SKM-1 (cell line): ENCODE results near the gene FAR1.

Source experiments
- DNase-seq: peaks from one replicate; lab custom pipeline; 2025; ENCODE audit not compliant: unreplicated experiment; lab: John Stamatoyannopoulos, UW

The FAR1 gene

DNA sequence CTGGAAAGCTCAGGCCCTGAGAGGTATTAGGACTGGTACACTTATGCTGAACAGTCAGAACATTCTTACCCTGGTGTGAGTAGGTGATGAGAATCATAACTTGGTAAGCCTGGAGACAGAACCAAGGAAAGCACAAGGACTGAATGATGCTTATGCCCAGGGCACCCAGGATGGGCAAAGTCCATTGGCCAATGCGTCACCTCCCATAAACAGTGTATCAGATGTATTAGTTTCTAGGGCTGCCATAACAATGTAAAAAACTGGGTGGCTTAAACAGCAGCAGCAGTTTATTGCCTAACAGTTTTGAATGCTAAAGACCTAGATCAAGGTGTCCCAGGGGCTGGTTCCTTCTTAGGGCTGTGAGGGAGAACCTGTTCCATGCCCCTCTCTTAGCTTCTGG, 107.0 kb downstream of the FAR1 start:
- DNase-seq, result no peak

DNA sequence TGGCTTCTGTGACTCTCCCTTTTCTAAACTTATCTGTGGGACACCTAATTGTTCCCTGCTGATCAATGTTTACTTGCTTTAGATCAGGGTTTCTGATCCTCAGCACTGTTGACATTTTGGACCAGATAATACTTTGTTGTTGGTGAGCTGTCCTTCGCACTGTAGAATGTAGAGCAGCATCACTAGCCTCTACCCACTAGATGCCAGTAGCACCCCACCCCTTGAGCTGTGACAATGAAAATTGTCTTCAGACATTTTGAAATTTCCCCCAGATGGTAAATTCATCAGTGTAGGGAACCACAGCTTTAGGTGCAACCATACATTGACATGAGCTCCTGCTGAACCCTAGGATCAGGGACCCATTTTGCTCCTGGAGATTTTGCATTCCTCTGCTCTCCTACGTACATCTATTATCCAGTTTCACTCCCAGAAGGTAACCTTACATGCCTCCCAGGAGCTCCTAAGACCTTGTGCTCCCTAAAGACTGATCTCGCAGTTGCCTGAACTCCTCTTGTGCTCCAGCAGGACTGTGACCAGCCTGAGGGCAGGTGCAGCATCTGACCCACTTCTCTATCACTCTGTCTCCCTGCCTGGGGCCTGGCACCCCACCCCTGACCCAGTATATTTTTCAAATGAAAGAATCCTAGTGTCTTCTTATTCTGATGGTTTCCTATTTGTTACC, 107.8 kb downstream of the FAR1 start:
- DNase-seq, result no peak

DNA sequence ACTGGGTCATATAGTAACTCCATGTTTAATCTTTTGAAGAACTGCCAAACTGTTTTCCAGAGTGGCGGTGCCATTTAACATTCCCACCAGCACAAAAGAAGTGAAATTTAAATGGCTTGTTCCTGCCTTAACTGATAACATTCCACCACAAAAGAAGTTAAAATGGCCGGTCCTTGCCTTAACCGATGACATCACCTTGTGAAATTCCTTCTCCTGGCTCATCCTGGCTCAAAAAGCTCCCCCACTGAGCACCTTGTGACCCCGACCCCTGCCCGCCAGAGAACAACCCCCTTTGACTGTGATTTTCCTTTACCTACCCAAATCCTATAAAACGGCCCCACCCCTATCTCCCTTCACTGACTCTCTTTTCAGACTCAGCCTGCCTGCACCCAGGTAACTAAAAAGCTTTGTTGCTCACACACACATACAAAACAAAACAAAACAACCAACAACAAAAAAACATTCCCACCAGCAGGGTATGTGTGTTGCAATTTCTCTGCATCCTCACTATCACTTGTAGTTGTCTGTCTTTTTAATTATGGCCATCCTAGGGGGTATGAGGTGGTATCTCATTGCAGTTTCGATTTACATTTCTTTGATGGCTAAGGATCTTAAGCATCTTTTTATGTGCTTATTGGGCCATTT, 109.0 kb downstream of the FAR1 start:
- no peak for DNase-seq

DNA sequence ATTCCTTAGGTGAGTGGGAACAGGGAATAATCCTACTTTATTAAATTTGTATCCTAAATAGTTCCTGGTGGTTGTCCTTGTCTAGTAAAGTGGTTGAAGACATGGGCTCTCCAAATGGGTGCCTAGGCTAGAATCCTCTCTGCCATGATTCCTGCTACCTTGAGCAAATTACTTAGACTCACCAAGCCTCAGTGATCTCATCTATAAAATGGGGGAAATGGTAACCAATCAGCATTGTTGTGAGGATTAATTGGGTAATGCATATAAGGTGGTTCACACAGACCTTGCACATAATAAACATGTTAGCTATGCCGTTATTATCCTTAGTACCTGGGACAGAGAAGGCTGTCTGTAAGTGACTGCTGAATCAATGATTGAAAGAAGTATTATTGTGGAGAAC, 109.9 kb downstream of the FAR1 start:
- no peak for DNase-seq

DNA sequence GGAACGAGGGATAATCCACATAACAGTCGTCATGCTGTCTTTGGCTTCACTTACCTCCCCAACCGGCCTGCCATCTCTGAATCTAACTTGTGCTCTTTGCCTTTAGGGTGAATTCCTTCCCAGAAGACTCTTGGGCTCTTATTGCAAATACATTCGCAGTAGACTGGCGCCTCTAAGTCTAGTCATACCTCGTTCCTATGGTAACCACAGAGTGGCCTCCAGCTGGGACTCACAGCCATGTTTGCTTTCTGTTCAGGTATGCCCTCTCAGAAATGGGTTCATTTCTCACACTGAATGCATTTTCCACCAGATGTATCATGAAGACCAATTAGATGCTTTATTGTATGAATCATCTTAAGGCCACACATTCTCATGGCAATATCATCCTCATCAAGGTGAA, 112.7 kb downstream of the FAR1 start:
- DNase-seq, result no peak
